HepG2 (cell line): ENCODE measurements around the gene CHDH. TPM values are rescaled to one million over a fixed set of nuclear protein-coding genes. Genes with fewer than 3 reads are reported as not detected.

ENCODE experiments used
- AGO1 ChIP-seq: fragments of 200-400 bp; formaldehyde crosslinking; IDR thresholded peaks from 2 replicates; pipeline ENCODE4 v1.6.1; 2017; ENCODE audit warnings: mild to moderate bottlenecking, low read depth, low read length, moderate library complexity; ENCODE audit not compliant: poor library complexity, severe bottlenecking
- CHD4 ChIP-seq: fragments of 200-600 bp; sonication (generic); IDR thresholded peaks from 2 replicates; pipeline ENCODE4 v1.7.0; 2017; ENCODE audit warnings: mild to moderate bottlenecking, low read length, borderline replicate concordance
- EZH2 ChIP-seq: conservative IDR thresholded peaks from 2 replicates; pipeline ENCODE4 v1.6.1; 2012; ENCODE audit warnings: mild to moderate bottlenecking, low read depth, low read length, moderate library complexity
- FOXC1 ChIP-seq: sonication (generic); formaldehyde crosslinking; IDR thresholded peaks from 2 replicates; pipeline ENCODE4 v1.8.0; 2022; ENCODE audit warnings: mild to moderate bottlenecking, missing genetic modification reagents, borderline replicate concordance
- GATAD1 ChIP-seq: IDR thresholded peaks from 2 replicates; pipeline ENCODE4 v1.6.1; 2016; ENCODE audit warnings: missing genetic modification reagents, missing compliant biosample characterization
- GFI1 ChIP-seq: sonication (generic); formaldehyde crosslinking; IDR thresholded peaks from 2 replicates; pipeline ENCODE4 v1.5.0; 2020; ENCODE audit warnings: missing genetic modification reagents, mild to moderate bottlenecking, borderline replicate concordance
- ISX ChIP-seq: sonication (generic); formaldehyde crosslinking; conservative IDR thresholded peaks from 2 replicates; pipeline ENCODE4 v1.5.0; 2020; ENCODE audit warnings: missing genetic modification reagents
- KDM3A ChIP-seq: IDR thresholded peaks from 2 replicates; pipeline ENCODE4 v1.6.1; 2018; ENCODE audit warnings: low read depth, missing compliant biosample characterization
- MEIS1 ChIP-seq: sonication (generic); formaldehyde crosslinking; IDR thresholded peaks from 2 replicates; pipeline ENCODE4 v1.9.0; 2021; ENCODE audit warnings: mild to moderate bottlenecking, missing genetic modification reagents, moderate library complexity, borderline replicate concordance
- NFATC3 ChIP-seq: sonication (generic); formaldehyde crosslinking; IDR thresholded peaks from 2 replicates; pipeline ENCODE4 v1.5.1; 2020; ENCODE audit warnings: mild to moderate bottlenecking, missing genetic modification reagents
- NR2F2 ChIP-seq: IDR thresholded peaks from 2 replicates; pipeline ENCODE4 v1.6.1; 2012; ENCODE audit warnings: low read depth, inconsistent platforms, borderline replicate concordance
- TOPORS ChIP-seq: sonication (generic); formaldehyde crosslinking; IDR thresholded peaks from 2 replicates; pipeline ENCODE4 v1.8.0; 2023; ENCODE audit warnings: mild to moderate bottlenecking, missing genetic modification reagents
- U2AF2 ChIP-seq: fragments of 200-400 bp; formaldehyde crosslinking; IDR thresholded peaks from 2 replicates; pipeline ENCODE4 v1.6.1; 2017; ENCODE audit warnings: low read depth, mild to moderate bottlenecking, low read length
- ZBTB7A ChIP-seq: sonication (generic); formaldehyde crosslinking; IDR thresholded peaks from 2 replicates; pipeline ENCODE4 v1.8.0; 2022; ENCODE audit warnings: mild to moderate bottlenecking, missing genetic modification reagents
- ZMYM2 ChIP-seq: sonication (generic); formaldehyde crosslinking; IDR thresholded peaks from 2 replicates; pipeline ENCODE4 v1.8.0; 2022; ENCODE audit warnings: mild to moderate bottlenecking, missing genetic modification reagents
- ZNF234 ChIP-seq: sonication (generic); formaldehyde crosslinking; conservative IDR thresholded peaks from 2 replicates; pipeline ENCODE4 v1.5.1; 2020; ENCODE audit warnings: mild to moderate bottlenecking, missing genetic modification reagents
- ZNF260 ChIP-seq: sonication (generic); formaldehyde crosslinking; IDR thresholded peaks from 2 replicates; pipeline ENCODE4 v1.4.0; 2020; ENCODE audit warnings: missing genetic modification reagents, low read depth, mild to moderate bottlenecking, borderline replicate concordance
- polyA plus RNA-seq, 8 experiments: library from polyadenylated mRNA; depleted of rRNA in 3 of 8; stranded (reverse) in 7 of 8; unstranded in 1 of 8; fragments of >200 nt; fragmentation: Illumina TruSeq in 4 of 8; extraction: Trizol in 4 of 8; gene quantifications; 2 replicates each; pipeline versions ENCODE4 v1.2.1 to v1.2.3, GENCODE V29; 2011 to 2016; ENCODE audit warnings: low read depth in 4 of 8, missing spikeins in 1 of 8, mixed read lengths in 1 of 8; ENCODE audit not compliant: insufficient read depth in 1 of 8
- total RNA-seq, 5 experiments: library from RNA; depleted of rRNA; stranded (reverse); fragments of >200 nt; fragmentation: Illumina TruSeq; extraction: Trizol; gene quantifications; 2 replicates each; pipeline ENCODE4 v1.2.3, GENCODE V29; 2016; ENCODE audit warnings: low read depth in 1 of 5
- TF ChIP-seq, protein P1 (sequence below), 2 experiments: IDR thresholded peaks; 2 replicates each; pipeline ENCODE4 v1.6.1; 2011 to 2012; ENCODE audit warnings: low read length in 2 of 2, borderline replicate concordance in 1 of 2, low read depth in 1 of 2, mild to moderate bottlenecking in 1 of 2, moderate library complexity in 1 of 2
- TF ChIP-seq, protein P2 (sequence below): sonication (generic); formaldehyde crosslinking; IDR thresholded peaks from 2 replicates; pipeline ENCODE4 v1.8.0; 2022; ENCODE audit warnings: missing genetic modification reagents, mild to moderate bottlenecking, borderline replicate concordance
- TF ChIP-seq, protein P3 (sequence below): sonication (generic); IDR thresholded peaks from 2 replicates; pipeline ENCODE4 v1.6.1; 2016; ENCODE audit warnings: low read depth, borderline replicate concordance
- TF ChIP-seq, protein P4 (sequence below): sonication (generic); formaldehyde crosslinking; IDR thresholded peaks from 2 replicates; pipeline ENCODE4 v1.4.0; 2020; ENCODE audit warnings: missing genetic modification reagents, borderline replicate concordance

The CHDH gene
- total and polyA plus RNA-seq, 2 of the 13 experiments (the other 11 are each of a cell fraction or from before 2014, with no cell fraction given), result 28.1 to 48.9 TPM

DNA sequence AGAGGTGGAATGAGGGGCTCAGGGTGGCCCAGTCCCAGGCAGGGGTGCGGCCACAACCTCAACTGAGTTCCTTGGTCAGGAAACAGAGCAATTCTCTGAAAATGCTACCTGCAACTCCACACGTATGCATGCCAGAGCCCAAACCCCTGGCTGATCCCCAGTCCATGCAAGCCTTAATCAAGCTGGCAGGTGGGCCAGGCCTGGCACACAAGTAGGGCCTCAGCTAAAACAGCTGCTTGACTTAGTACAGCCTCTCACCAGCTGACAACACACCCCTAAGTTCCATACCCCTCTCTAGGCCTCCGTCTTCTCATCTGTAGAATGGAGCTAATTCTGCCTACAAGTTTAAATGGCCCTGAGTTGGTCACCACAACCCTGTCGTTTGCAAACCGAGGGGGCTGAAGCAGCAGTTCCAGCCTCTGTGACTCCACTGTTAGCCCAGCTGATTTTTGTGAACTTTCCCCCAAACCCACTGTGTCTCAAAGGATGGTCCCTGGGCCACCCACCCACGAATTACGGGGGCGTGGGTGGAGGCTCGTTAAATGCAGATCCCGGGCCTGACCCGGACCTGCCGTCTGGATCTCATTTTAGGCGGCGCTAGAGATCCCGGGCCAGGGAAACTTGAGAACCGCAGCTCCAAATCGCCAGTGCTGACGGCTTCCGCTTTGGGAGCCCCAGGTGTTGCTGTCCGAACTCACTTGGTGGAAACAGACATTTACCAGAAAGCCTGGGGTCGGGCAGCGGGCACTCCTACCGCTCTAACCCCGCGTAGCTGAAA is 927 bp downstream of the CHDH start (continued):
- TF ChIP-seq, protein P1, sequence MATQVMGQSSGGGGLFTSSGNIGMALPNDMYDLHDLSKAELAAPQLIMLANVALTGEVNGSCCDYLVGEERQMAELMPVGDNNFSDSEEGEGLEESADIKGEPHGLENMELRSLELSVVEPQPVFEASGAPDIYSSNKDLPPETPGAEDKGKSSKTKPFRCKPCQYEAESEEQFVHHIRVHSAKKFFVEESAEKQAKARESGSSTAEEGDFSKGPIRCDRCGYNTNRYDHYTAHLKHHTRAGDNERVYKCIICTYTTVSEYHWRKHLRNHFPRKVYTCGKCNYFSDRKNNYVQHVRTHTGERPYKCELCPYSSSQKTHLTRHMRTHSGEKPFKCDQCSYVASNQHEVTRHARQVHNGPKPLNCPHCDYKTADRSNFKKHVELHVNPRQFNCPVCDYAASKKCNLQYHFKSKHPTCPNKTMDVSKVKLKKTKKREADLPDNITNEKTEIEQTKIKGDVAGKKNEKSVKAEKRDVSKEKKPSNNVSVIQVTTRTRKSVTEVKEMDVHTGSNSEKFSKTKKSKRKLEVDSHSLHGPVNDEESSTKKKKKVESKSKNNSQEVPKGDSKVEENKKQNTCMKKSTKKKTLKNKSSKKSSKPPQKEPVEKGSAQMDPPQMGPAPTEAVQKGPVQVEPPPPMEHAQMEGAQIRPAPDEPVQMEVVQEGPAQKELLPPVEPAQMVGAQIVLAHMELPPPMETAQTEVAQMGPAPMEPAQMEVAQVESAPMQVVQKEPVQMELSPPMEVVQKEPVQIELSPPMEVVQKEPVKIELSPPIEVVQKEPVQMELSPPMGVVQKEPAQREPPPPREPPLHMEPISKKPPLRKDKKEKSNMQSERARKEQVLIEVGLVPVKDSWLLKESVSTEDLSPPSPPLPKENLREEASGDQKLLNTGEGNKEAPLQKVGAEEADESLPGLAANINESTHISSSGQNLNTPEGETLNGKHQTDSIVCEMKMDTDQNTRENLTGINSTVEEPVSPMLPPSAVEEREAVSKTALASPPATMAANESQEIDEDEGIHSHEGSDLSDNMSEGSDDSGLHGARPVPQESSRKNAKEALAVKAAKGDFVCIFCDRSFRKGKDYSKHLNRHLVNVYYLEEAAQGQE (IDR thresholded peaks at IDR 0.05; ENCODE audit: borderline replicate concordance in 1 of 2, low read depth in 1 of 2, low read length in 2 of 2), result no peak; a peak in 1 of 4 replicates
- TF ChIP-seq ZNF260 (CRISPR knock-in tag), result no peak
- TF ChIP-seq, protein P2, sequence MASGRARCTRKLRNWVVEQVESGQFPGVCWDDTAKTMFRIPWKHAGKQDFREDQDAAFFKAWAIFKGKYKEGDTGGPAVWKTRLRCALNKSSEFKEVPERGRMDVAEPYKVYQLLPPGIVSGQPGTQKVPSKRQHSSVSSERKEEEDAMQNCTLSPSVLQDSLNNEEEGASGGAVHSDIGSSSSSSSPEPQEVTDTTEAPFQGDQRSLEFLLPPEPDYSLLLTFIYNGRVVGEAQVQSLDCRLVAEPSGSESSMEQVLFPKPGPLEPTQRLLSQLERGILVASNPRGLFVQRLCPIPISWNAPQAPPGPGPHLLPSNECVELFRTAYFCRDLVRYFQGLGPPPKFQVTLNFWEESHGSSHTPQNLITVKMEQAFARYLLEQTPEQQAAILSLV (CRISPR knock-in tag), result peak; percentile 41; the same call in 1 of the 2 replicates
- no peak for TF ChIP-seq EZH2
- TF ChIP-seq, protein P3, sequence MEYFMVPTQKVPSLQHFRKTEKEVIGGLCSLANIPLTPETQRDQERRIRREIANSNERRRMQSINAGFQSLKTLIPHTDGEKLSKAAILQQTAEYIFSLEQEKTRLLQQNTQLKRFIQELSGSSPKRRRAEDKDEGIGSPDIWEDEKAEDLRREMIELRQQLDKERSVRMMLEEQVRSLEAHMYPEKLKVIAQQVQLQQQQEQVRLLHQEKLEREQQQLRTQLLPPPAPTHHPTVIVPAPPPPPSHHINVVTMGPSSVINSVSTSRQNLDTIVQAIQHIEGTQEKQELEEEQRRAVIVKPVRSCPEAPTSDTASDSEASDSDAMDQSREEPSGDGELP, result 0 out of 2 replicates have a peak, but pooled peaks have one; percentile 4
- TF ChIP-seq NR2F2, result no peak; the same call in 1 of the 2 replicates
- peak; percentile 12; the same call in 1 of the 2 replicates for TF ChIP-seq GATAD1
- peak; percentile 59; the same call in 1 of the 2 replicates for TF ChIP-seq ZNF234 (CRISPR knock-in tag)
- TF ChIP-seq ZMYM2, result no peak
- no peak for TF ChIP-seq TOPORS (CRISPR knock-in tag)
- no peak for TF ChIP-seq ISX
- peak; percentile 68; the same call in 1 of the 2 replicates for TF ChIP-seq CHD4
- TF ChIP-seq AGO1, result no peak
- no peak for TF ChIP-seq FOXC1 (CRISPR knock-in tag)
- no peak for TF ChIP-seq MEIS1 (CRISPR knock-in tag)
- TF ChIP-seq, protein P4, sequence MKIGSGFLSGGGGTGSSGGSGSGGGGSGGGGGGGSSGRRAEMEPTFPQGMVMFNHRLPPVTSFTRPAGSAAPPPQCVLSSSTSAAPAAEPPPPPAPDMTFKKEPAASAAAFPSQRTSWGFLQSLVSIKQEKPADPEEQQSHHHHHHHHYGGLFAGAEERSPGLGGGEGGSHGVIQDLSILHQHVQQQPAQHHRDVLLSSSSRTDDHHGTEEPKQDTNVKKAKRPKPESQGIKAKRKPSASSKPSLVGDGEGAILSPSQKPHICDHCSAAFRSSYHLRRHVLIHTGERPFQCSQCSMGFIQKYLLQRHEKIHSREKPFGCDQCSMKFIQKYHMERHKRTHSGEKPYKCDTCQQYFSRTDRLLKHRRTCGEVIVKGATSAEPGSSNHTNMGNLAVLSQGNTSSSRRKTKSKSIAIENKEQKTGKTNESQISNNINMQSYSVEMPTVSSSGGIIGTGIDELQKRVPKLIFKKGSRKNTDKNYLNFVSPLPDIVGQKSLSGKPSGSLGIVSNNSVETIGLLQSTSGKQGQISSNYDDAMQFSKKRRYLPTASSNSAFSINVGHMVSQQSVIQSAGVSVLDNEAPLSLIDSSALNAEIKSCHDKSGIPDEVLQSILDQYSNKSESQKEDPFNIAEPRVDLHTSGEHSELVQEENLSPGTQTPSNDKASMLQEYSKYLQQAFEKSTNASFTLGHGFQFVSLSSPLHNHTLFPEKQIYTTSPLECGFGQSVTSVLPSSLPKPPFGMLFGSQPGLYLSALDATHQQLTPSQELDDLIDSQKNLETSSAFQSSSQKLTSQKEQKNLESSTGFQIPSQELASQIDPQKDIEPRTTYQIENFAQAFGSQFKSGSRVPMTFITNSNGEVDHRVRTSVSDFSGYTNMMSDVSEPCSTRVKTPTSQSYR (CRISPR knock-in tag), result no peak
- TF ChIP-seq U2AF2, result no peak
- TF ChIP-seq GFI1 (CRISPR knock-in tag), result no peak
- no peak for TF ChIP-seq NFATC3 (CRISPR knock-in tag)
- no peak for TF ChIP-seq ZBTB7A (CRISPR knock-in tag)
- TF ChIP-seq KDM3A, result no peak
